Measurements from ENCODE around the gene DNMT3A.

DNMT3A gene

DNA sequence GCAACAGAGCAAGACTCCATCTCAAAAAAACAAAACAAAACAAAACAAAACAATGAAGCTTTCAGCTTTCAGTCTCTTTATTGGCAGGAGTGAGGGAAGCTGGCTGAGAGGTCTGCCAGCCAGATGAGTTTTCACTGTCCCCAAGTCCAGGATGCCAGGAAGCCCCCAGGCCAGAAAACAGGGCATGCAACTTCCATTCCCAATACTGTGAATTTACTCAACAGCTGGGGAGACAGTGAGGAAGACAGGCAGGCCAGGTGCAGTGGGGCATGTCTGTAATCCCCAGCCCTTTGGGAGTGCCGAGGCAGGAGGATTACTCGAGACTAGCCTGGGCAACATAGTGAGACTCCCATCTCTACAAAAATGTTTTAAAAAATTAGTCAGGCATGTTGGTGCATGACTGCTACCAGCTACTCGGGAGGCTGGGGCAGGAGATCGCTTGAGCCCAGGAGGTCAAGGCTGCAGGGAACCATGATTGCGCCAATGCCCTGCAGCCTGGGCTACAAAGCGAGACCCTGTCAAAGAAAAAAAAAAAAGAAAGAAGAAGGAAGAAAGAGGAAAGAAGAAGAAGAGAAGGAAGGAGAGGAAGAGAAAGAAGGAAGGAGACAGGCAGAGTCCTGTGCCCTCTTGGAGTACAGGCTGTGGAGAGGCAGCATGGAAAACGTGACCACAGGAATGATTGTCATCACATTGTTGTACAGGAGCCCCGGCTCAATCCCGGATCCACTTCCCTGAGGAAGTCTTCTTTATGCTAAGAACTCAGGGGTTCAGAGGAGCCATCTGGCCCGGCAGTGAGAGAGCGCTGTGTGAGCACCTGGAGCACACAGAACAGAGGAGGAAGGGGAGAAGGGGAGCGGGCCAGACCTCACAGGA lies 144.2 kb downstream of the DNMT3A start:
- DNase-seq: no peak

DNA sequence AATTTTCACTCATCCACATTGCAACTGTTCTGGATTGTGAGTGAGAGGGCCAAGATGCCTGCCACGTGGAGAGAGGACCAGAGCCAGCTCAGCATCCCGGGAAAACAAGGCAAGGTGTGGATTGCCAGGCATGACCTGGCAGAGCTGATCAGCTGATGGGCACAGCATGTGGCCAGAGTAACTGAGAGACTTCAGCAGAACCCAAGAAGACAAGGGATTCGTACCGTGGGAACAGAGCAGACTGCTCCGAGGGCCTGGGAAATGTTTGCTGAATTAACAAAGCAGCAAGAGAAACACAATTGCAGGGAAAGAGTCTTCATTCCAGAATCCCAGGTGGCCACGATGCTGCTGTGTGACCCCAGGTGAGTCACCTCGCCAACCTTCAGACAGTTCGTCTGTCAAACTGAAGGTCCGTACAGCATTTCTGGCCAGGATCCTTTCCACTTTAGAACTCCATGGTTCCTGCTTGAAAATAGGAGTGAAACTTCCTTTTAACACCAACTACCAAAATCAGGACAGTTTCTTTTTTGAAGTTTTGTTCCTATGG lies 147.1 kb downstream of the DNMT3A start:
- DNase-seq: no peak

DNA sequence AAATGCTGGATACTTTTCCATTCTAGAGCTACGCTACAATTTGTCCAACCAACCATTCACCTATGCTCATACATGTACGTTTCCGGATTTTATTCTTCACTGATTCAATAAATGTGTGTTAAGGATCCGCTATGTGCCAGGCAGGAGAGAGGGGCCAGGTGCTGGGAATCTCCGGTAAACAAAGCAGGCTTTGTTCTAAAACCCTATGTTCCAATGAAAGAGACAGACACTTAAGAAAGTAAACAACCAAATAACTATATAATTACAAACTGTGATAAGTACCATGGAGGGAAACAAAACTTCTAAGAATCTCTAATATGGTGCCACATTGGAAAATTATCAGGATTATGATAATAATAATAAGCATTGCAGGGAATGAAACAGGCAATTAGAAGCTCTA lies 151.2 kb downstream of the DNMT3A start:
- no peak for DNase-seq

DNA sequence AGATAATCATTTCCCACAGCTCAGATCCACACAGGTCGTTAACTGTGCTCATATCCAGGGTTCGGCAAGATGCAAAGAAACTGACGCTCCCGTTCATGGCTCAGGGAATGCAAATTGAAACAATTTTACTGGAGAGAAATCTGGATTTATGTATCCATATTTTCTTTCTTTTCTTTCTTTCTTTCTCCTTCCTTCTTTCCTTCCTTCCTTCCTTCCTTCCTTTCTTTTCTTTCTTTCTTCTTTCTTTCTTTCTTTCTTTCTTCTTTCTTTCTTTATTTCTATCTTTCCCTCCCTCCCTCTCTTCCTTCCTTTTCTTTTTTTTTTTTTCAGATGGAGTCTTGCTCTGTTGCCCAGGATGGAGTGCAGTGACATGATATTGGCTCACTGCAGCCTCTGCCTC lies 153.3 kb downstream of the DNMT3A start:
- DNase-seq: no peak

DNA sequence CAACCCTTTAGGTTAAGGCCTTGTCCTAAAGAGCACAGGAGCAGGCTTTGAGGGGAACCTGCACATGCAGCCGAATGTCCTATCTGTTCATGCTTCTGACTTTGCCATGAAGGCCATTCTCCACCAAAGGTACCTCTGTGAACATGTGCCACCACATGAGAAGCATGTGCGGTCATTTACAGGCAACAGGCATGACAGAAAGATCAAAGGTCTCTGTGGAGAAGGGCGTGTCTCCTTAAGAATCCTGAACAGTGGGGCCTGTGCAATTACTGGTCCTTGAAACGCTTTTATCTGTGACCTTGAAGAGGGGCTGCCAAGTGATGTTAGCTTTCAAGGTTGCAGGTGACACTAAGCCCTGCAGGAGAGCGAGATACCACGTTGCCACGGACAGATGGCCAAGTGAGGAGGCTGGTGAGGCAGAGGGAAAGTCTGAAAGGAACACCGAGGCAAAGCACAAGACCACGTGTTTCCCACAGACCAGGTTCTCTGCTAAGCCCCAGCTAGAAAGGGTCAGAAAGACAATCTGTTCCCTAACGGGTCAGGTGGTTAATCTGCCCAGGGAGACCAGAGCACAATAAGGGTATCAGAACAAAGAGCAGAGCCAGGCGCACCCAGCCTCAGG lies 153.9 kb downstream of the DNMT3A start:
- no peak for DNase-seq

DNA sequence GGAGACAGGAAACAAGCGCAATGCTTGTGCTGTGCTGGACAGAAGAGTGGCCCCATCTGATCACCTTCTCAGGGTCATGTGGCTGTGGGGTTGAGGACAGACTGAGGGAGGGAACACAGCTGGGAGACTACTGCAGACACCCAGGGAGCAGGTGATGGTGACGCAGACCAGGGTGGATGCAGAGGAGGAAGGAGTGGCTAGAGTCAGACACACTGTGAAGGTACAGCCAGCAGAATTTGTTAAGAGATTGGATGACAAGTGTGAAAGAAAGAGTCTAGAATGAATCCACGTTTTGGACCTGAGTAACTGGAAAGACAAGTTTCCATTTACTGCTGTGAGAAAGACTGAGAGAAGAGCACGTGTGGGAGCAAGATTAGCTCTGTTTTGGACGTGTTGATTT lies 157.5 kb downstream of the DNMT3A start:
- no peak for DNase-seq

DNA sequence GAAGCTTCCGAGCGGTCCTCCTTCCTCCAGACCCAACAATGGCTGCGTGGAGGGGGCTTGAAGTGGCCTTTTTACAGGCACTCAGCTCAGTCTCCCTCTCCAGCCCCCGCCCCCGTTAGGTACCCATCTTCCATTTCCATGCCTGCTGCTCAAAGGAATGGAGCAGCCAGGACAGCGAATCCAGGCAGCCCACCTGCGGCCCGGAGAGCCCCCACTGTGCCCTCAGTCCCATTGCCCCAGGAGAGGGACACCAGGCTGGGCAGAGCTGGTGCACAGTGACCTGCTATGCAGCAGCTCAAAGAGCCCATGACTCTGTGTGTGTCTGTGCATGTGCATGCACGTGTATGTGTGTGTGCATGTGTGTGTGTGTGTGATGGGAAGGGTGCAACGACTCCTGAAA lies 162.7 kb downstream of the DNMT3A start:
- DNase-seq: no peak

All from NCI-H446 treated with DMSO at 0.1 percent for 48 hours (cell line).